Glomerular endothelial cell (primary cell): ENCODE results near the gene PRAMEF4. TPM values are rescaled to one million over a fixed set of nuclear protein-coding genes. Genes with fewer than 3 reads are reported as not detected.
"Not testable (repeated sequence)": the region's sequence is repeated elsewhere in the genome, so short reads cannot be mapped to it uniquely, and the experiment has no call there.

Experiments
- DNase-seq: peaks from one replicate; pipeline ENCODE4 v3.0.0-alpha.2; 2011; ENCODE audit warnings: low read depth, low spot score; ENCODE audit errors: extremely low read depth
- total RNA-seq: library from RNA; depleted of rRNA; stranded (reverse); fragments of >200 nt; gene quantifications from 2 replicates; pipeline ENCODE4 v1.2.3, GENCODE V29; 2015

PRAMEF4 gene
- not detected in 2 replicates for total RNA-seq

GRCh38 chr1:12886101-12886500 is at the start of gene PRAMEF4:
Gene PRAMEF4 (minus strand): TSS chr1:12886201. CDS start chr1:12883394, 2,807 bp downstream.
- not testable (repeated sequence) for DNase-seq

GRCh38 chr1:12924368-12924767 is 38.4 kb upstream of the PRAMEF4 start:
- not testable (repeated sequence) for DNase-seq

- DNase-seq, result not testable (repeated sequence)
These were observed 35.7 kb upstream of the PRAMEF4 start for GRCh38 chr1:12921749-12922148.

- not testable (repeated sequence) for DNase-seq
These were observed 30.3 kb upstream of the PRAMEF4 start, which contains the start of gene PRAMEF7 for GRCh38 chr1:12916310-12916709. Gene PRAMEF7 (plus strand): TSS chr1:12916610. CDS start chr1:12917693, 1,083 bp downstream.

- DNase-seq, result not testable (repeated sequence)
These were observed 18.0 kb upstream of the PRAMEF4 start for GRCh38 chr1:12903793-12904572.

- DNase-seq, result not testable (repeated sequence)
These were observed 13.2 kb upstream of the PRAMEF4 start for GRCh38 chr1:12899186-12899585.

- not testable (repeated sequence) for DNase-seq
These were observed 12.2 kb upstream of the PRAMEF4 start, which contains the start of gene PRAMEF10 for GRCh38 chr1:12898170-12898569. Gene PRAMEF10 (minus strand): TSS chr1:12898270. CDS start chr1:12895847, 2,423 bp downstream.

GRCh38 chr1:12878453-12878852 is 7.5 kb downstream of the PRAMEF4 start:
- not testable (repeated sequence) for DNase-seq

- DNase-seq, result not testable (repeated sequence)
These were observed 22.7 kb downstream of the PRAMEF4 start for GRCh38 chr1:12863131-12863880.

GRCh38 chr1:12856786-12857185 is 29.2 kb downstream of the PRAMEF4 start, which contains the start of gene PRAMEF2:
Gene PRAMEF2 (plus strand): TSS chr1:12857086. CDS start chr1:12859010, 1,924 bp downstream.
- DNase-seq, result not testable (repeated sequence)

- no peak for DNase-seq
These were observed 34.2 kb downstream of the PRAMEF4 start for GRCh38 chr1:12851779-12852178.

- DNase-seq, result not testable (repeated sequence)
These were observed 37.4 kb downstream of the PRAMEF4 start, which contains the start of gene HNRNPCL1 for GRCh38 chr1:12848620-12849019. Gene HNRNPCL1 (minus strand): TSS chr1:12848720. CDS start chr1:12848289, 431 bp downstream.

- not testable (repeated sequence) for DNase-seq
These were observed 52.8 kb downstream of the PRAMEF4 start for GRCh38 chr1:12833251-12833650.

- not testable (repeated sequence) for DNase-seq
These were observed 54.7 kb downstream of the PRAMEF4 start, which contains the start of gene PRAMEF11 for GRCh38 chr1:12831310-12831709. Gene PRAMEF11 (minus strand): TSS chr1:12831410. CDS start chr1:12828789, 2,621 bp downstream.

Other genes with a start within 250 kb of the PRAMEF4 start
- not detected in 2 replicates for gene AADACL4, start 242.1 kb downstream of the PRAMEF4 start, total RNA-seq
- gene AADACL3, start 170.1 kb downstream of the PRAMEF4 start, total RNA-seq, result not detected in 2 replicates
- gene CFAP107, start 140.0 kb downstream of the PRAMEF4 start, total RNA-seq, result not detected in 2 replicates
- not detected in 2 replicates for gene PRAMEF12, start 112.5 kb downstream of the PRAMEF4 start, total RNA-seq
- not detected in 2 replicates for gene PRAMEF1, start 94.8 kb downstream of the PRAMEF4 start, total RNA-seq
- gene PRAMEF11, start 54.8 kb downstream of the PRAMEF4 start, total RNA-seq, result not detected in 2 replicates
- gene HNRNPCL1, start 37.5 kb downstream of the PRAMEF4 start, total RNA-seq, result not detected in 2 replicates
- not detected in 2 replicates for gene PRAMEF2, start 29.1 kb downstream of the PRAMEF4 start, total RNA-seq
- not detected in 2 replicates for gene PRAMEF10, start 12.1 kb upstream of the PRAMEF4 start, total RNA-seq
- not detected in 2 replicates for gene PRAMEF7, start 30.4 kb upstream of the PRAMEF4 start, total RNA-seq
- not detected in 2 replicates for gene PRAMEF6, start 61.4 kb upstream of the PRAMEF4 start, total RNA-seq
- not detected in 2 replicates for gene PRAMEF27, start 170.4 kb upstream of the PRAMEF4 start, total RNA-seq
- not detected in 2 replicates for gene HNRNPCL3, start 174.6 kb upstream of the PRAMEF4 start, total RNA-seq
- gene PRAMEF25, start 184.6 kb upstream of the PRAMEF4 start, total RNA-seq, result not detected in 2 replicates
- gene HNRNPCL2, start 230.7 kb upstream of the PRAMEF4 start, total RNA-seq, result not detected in 2 replicates